CD4-positive, alpha-beta T cell treated with Interleukin-12 subunit alpha and Interleukin-12 subunit beta, for 1 hour (primary cell): ENCODE results near the gene SRGAP1.
"Not testable (repeated sequence)": the region's sequence is repeated elsewhere in the genome, so short reads cannot be mapped to it uniquely, and the experiment has no call there.

Experiments used
- DNase-seq: peaks from one replicate; pipeline ENCODE4 v3.0.0-alpha.2; 2020

SRGAP1 gene

GRCh38 chr12:63838411-63838810 is 6.1 kb upstream of the SRGAP1 start:
- DNase-seq, result no peak

DNA sequence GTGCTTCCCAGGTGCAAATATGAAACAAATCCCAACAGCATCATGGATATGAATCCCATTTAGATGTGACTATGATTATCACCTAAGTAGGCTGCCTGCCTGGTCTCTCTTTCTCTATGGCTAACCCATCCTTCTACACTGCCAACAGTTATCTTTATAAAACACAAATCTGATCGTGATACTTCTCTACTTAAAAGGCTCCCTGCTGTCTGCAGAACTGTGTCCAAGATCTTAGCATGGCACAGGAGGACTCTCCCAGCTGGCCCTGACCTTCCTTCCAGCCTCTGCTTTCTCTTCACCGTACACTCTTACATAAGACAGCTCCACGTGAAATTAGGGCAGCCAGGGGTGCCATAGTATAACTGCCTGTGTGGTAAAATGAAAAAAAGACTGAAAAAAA is 3.5 kb upstream of the SRGAP1 start:
- no peak for DNase-seq

GRCh38 chr12:63841571-63841970 is 2.9 kb upstream of the SRGAP1 start:
- no peak for DNase-seq

DNA sequence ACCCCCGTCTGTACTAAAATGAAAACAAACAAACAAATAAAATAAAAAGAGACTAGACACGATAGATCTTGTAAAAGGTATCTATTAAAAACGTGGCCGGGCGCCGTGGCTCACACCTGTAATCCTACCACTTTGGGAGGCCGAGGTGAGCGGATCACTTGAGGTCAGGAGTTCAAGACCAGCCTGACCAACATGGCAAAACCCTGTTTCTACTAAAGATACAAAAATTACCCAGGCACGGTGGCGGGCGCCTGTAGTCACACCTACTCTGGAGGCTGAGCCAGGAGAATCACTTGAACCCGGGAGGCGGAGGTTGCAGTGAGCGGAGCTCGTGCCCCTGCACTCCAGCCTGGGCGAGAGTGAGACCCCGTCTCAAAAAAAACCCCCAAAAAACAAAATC is 1.8 kb upstream of the SRGAP1 start:
- DNase-seq, result not testable (repeated sequence)

DNA sequence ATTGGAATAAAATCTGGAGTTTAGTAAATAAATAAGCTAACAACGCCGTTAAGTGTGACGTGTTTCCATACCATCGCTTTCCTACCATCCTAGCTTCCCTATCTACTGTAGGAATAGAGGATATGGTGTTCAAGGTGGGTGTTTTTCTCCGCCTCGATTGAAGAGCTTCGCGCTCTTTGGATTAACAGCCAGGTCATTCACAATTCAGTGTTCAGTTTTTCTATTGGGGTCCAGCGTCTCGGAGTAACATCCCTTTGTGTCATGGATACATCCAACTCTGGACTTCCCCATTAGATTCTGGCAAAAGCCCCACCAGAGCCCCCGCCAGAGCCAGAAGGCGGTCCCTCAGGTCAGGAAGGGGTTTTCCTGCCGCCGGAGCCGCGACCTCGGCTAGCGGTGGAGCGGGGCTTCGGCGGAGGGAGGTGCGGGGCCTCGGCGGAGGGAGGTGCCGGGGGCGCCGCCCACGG is 1.2 kb upstream of the SRGAP1 start:
- DNase-seq, result no peak

DNA sequence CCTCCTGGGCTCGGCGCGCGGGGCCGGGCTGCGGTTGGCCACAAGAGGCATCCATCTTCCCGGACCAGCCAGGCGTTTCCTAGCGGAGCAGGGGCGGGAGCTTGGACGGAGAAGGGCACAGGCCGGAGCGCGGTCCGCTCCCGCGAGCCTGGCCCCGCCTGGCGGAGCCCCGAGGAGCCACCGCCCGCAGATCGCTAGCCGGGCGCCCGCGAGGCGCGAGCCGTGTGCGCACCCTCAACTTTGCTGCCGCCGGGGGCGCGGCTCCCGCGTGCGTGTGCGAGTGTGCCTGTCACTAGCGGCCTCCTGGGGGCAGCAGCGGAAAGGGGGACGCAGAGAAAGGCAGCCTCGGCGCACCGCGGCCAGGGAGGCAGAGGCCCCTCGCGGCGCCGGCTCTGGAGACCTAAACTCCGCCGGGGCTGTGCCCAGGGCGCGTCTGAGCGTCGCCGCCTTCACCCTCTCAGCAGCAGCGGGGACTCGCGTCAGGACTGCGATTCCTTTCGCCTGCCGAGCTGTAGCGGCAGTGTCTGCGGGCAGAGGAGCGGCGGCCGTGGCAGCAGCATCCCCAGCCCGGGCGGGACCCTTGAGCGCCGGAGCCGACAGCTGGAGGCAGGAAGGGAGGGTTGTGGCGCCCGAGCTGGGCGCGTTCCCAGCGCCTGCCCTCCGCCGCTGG is 644 bp upstream of the SRGAP1 start:
- peak; percentile 80 for DNase-seq

- DNase-seq, result no peak
Observed at GRCh38 chr12:63845726-63846125, 1.2 kb downstream of the SRGAP1 start.

DNA sequence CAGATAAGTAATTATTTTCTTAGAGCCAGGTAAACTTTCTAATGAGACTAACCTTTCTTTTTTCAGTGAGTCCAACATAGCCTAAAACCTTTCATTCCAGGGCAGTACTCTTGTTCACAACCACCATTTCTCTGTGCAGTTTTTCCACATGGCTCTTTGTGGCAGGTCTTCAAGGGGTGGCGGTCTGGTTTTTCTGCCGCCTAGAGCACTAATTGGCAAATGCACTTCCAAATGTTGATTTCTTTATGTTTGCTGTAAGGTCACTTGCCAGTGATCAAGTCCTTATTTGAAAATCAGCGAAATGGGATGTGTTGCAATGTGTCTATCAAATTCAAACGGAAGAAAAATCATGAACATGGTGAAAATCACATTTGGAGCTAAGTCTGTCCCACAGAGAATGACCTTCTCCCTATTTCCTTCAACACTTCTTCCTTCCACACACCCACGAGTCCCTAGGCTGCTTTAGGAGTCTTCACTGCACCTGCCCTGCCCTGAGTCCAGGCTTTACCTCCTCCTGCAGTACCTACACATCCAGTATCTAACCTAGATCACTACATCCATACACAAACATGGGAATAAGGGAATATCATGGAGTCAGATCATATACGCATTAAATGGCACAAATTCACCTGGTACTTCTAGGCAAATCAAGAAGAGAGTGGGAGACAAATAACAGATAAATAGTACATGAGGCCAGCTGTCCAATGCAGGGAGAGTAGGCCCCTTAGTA is 1.9 kb downstream of the SRGAP1 start:
- DNase-seq, result no peak

GRCh38 chr12:63848450-63848849 is 4.0 kb downstream of the SRGAP1 start:
- DNase-seq, result no peak

GRCh38 chr12:63849106-63849620 is 4.7 kb downstream of the SRGAP1 start:
- no peak for DNase-seq

DNA sequence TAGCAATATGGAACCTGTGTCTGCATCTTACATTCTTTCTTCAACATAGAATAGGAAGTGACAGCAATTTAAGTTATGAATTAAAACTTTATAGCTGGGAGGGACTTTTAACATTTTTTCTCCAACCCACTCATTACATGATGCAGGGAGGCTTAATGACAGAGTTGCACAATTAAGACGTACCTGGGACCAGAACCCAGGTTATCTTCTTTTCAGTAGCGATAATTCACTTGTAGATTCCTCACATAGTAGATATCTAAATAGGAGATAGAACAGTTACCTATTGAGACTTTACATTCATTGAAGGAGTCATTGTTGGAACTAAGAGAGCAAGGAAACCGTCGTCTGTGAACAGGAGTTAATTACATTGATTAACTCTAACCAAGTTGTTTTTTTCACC is 5.1 kb downstream of the SRGAP1 start:
- DNase-seq, result no peak

- no peak for DNase-seq
Observed at GRCh38 chr12:63853978-63854377, 9.5 kb downstream of the SRGAP1 start.

- DNase-seq, result no peak
Observed at GRCh38 chr12:63855299-63855698, 10.8 kb downstream of the SRGAP1 start.

DNA sequence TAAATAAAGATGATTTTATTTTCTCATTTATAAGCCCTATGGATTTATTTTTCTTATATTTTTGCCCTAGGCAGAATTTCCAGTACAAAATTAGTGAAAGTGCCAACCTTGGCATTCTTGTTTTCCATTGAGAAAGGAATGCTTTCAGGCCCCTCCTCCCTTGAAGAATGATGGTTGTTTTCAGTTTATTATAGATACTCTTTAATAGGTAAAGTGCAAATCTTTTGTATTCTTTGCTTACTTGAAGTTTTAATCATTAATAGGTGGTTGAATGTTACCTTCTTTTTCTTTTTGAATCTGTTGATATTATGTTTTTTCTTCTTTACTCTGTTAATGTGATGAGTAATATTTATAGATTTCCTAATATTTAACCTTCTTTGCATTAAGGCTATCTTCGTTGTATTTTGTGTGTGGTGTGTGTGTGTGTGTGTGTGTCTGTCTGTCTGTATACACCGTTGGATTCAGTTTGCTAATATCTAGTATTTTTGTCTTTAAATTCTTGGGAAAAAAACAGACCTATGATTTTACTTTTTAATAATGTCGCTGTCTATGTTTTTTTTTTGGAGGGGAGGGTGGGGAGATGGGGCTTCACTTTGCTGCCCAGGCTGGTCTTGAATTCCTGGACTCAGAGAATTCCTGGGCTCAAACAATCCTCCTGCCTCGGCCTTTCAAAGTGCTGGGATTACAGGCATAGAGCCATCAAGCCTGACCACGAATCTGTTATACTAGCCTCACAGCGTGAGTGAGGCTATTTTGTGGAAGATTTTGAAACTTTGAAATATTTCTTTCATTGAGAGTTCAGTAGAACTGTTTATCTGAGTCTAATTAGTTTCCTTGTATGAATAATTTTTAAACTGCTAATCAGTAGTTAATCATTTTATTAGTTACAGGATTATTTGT is 13.5 kb downstream of the SRGAP1 start:
- no peak for DNase-seq

- not testable (repeated sequence) for DNase-seq
Observed at GRCh38 chr12:63859880-63860279, 15.4 kb downstream of the SRGAP1 start.

DNA sequence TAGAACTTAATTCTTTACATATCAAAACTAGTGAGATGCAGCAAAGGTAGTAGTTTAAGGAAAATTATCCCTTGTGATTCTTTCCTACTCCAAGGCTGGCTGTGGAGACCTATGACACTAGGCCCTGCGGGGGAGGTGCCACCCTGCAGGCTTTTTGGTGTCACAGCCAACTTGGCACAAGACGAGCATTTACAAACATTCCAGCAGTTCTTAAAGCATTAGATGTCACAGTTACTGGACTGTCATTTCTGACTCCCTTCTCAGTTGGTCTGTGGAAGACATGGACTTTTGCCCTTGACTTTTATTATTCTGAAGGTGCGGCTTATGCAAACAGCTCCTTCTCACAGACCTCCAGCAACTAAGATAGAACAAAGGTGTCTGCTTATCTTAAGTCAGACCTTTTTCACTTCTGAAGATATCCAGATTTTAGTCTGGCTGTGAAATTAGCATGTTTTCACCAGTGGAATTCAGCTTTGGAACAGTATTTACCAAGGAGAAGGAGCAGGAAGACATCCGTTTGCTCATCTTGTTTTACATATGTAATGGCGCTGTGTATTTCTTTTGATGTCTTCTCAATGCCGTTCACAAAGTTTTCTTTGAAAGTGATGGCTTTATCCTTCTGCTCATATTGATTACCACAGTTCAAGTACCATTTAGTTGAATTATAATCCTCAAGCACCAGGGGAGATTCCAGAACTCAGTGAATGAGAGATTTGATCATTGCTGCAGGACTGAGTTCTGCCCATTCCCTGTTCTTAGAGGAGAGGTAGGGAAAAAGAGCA is 17.9 kb downstream of the SRGAP1 start:
- no peak for DNase-seq

DNA sequence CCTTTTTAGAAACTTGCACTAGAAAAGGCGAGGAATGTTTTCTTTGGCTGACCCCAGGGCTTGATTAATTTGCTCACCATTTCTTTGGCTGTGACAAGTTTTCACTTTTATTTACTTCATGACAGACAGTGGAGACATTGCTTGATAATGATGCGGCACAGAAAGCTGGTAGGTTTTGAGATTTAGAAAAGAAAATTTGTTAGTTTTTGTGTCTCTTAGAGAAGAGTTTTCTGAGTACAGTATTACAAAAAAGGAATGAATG is 18.4 kb downstream of the SRGAP1 start:
- no peak for DNase-seq

DNA sequence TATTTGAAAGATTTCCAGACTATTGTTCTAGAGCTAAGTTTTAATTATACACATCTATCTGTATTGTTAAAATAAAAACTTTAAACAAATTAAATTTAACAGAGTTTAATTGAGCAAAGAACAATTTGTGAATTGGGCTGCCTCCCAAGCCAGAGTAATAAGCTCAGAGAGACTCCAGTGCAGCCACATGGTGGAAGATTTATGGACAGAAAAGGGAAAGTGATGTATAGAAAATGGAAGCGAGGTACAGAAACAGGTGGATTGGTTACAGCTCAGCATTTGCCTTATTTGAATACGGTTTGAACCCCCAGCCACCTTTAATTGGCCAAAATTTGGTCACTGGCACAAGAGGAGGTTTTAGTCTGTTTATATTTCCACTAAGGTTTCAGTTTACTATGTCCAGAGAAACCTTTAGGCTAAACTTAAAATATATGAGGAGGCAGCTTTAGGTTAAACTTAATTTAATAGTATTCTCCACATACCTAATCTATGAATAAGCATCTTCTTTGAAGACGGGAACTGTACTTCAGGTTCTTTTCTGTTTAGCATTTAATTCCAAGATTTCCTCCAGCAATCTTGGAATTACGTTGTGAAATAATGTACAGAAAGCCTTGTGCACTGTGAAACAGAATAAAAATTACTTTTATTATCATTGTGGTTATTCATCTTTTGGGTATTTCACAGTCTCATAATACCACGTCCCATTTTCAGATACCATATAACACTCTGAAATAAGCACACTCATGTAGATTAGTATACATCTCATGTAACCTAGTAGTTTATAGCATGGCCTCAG is 19.4 kb downstream of the SRGAP1 start:
- DNase-seq, result no peak

- no peak for DNase-seq
Observed at GRCh38 chr12:63864454-63864706, 19.9 kb downstream of the SRGAP1 start.

DNA sequence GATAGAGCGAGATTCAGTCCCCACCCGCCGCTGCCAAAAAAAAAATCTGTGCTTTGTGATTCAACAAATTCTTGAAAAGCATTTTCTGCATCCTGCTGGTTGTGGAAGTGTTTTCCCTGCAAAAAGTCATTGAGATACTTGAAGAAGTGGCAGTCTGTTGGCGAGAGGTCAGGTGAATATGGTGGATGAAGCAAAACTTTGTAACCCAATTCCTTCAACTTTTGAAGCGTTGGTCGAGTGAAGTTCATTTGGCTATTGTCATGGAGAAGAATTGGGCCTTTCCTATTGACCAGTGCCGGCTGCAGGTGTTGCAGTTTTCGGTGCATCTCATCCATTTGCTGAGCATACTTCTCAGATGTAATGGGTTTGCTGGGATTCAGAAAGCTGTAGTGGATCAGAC is 20.9 kb downstream of the SRGAP1 start:
- DNase-seq, result no peak

DNA sequence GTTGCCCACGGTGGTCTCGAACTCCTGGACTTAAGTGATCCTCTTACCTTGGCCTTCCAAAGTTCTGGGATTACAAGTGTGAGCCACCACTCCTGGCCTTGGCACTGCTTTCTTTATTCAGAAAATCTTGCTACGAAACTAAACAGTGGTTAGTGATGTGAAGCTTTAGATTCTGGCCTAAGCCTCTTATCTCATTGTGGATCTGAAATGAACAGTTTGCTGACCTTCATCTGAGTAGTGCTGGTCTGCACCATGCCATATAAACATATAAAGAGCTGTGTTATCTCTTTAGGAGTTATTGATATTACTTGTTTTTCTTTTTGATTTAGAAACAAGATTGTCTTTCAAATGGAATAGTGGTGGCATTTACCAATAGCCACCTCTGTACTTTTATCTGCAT is 22.6 kb downstream of the SRGAP1 start:
- DNase-seq, result no peak

- DNase-seq, result no peak
Observed at GRCh38 chr12:63869656-63870055, 25.2 kb downstream of the SRGAP1 start.
